HG02678 (cell line): ENCODE measurements around the gene TMEM43.

Source experiments
- ATAC-seq: cut with Tn5 transposase; IDR thresholded peaks from one replicate; pipeline ENCODE4 v1.9.1; 2021; ENCODE audit warnings: mild to moderate bottlenecking, moderate library complexity; ENCODE audit not compliant: unreplicated experiment

Gene TMEM43

GRCh38 chr3:14137445-14137844 lies 12.6 kb downstream of the TMEM43 start:
- no peak for ATAC-seq

- ATAC-seq: no peak
Observed at GRCh38 chr3:14138109-14138877, 13.4 kb downstream of the TMEM43 start.

- ATAC-seq: no peak
Observed at GRCh38 chr3:14138878-14139655, 14.2 kb downstream of the TMEM43 start.

- no peak for ATAC-seq
Observed at GRCh38 chr3:14139771-14140170, 14.9 kb downstream of the TMEM43 start.

GRCh38 chr3:14140668-14141067 lies 15.8 kb downstream of the TMEM43 start:
- no peak for ATAC-seq

- ATAC-seq: no peak
Observed at GRCh38 chr3:14141144-14141543, 16.3 kb downstream of the TMEM43 start.

- ATAC-seq: no peak
Observed at GRCh38 chr3:14141602-14142341, 16.9 kb downstream of the TMEM43 start.

GRCh38 chr3:14142567-14143270 lies 17.9 kb downstream of the TMEM43 start:
- no peak for ATAC-seq

- no peak for ATAC-seq
Observed at GRCh38 chr3:14143271-14144225, 18.7 kb downstream of the TMEM43 start.

- ATAC-seq: peak; percentile 95
Observed at GRCh38 chr3:14144423-14145075, 19.7 kb downstream of the TMEM43 start.

GRCh38 chr3:14145236-14145635 lies 20.4 kb downstream of the TMEM43 start:
- ATAC-seq: no peak

- no peak for ATAC-seq
Observed at GRCh38 chr3:14145670-14146380, 21.0 kb downstream of the TMEM43 start.

GRCh38 chr3:14146381-14147065 lies 21.7 kb downstream of the TMEM43 start:
- ATAC-seq: no peak

- ATAC-seq: no peak
Observed at GRCh38 chr3:14147066-14147435, 22.2 kb downstream of the TMEM43 start.

- ATAC-seq: no peak
Observed at GRCh38 chr3:14147617-14148016, 22.8 kb downstream of the TMEM43 start.

- ATAC-seq: no peak
Observed at GRCh38 chr3:14148041-14148985, 23.5 kb downstream of the TMEM43 start.

GRCh38 chr3:14150078-14150477 lies 25.2 kb downstream of the TMEM43 start:
- no peak for ATAC-seq
